Effector memory CD8-positive, alpha-beta T cell (primary cell): ENCODE data around the gene CEP55.
"Not testable (repeated sequence)": the region's sequence is repeated elsewhere in the genome, so short reads cannot be mapped to it uniquely, and the experiment has no call there.

Experiments used
- ATAC-seq: fragments of 150-1000 bp; cut with Tn5 transposase; replicated peaks from 2 replicates; pipeline ENCODE4 v1.10.0; 2021; ENCODE audit warnings: mild to moderate bottlenecking, moderate library complexity
- DNase-seq, 3 experiments: peaks; one replicate each; pipeline ENCODE4 v3.0.0; 2021
- H3K27ac Mint-ChIP-seq, 2 donors: one replicate each; pipeline ENCODE4 v1.8.0; 2022; ENCODE audit warnings: mild to moderate bottlenecking in 2 of 2, mixed read lengths in 2 of 2, moderate library complexity in 2 of 2
- H3K27me3 Mint-ChIP-seq, 2 donors: one replicate each; pipeline ENCODE4 v1.8.0; 2022; ENCODE audit warnings: mixed read lengths in 2 of 2
- H3K36me3 Mint-ChIP-seq: one replicate; pipeline ENCODE4 v1.8.0; 2022; ENCODE audit warnings: mild to moderate bottlenecking, moderate library complexity, mixed read lengths; ENCODE audit not compliant: insufficient read depth
- H3K4me1 Mint-ChIP-seq, 2 donors: one replicate each; pipeline ENCODE4 v1.8.0; 2022; ENCODE audit warnings: low read depth in 2 of 2, mixed read lengths in 2 of 2
- H3K4me3 Mint-ChIP-seq, 2 donors: one replicate each; pipeline ENCODE4 v1.8.0; 2022; ENCODE audit warnings: mild to moderate bottlenecking in 2 of 2, mixed read lengths in 2 of 2, moderate library complexity in 2 of 2
- H3K9me3 Mint-ChIP-seq, 2 donors: one replicate each; pipeline ENCODE4 v1.8.0; 2022; ENCODE audit warnings: mixed read lengths in 2 of 2

The CEP55 gene

DNA sequence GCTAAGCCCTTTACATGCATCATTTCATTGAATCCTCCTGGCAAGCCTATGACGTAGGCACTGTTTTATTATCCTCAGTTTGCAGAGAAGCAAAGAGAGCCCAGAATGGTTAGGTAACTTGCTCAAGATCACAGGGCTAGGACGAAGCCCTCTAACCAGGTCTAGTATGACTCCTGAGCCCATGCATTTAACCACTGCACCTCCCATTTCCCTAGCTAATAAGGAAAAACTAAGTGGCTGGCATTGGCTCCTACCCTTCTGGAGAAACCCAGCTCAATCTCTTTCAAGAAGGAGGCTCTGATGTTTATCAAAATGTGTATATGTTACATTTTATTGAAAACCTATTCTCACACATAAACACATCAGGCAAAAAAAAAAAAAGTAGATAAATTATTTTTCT is 34.0 kb upstream of the CEP55 start:
- DNase-seq (no peak), ATAC-seq (no peak)
- no peak overlapping the region for H3K4me3 Mint-ChIP-seq
- H3K27ac Mint-ChIP-seq = peak overlapping the region in 1 of 2 donors; percentile 68
- peaks cover 5 to 7% of the 10 kb centered on the region in 2 donors for H3K4me1 Mint-ChIP-seq
- H3K27me3 Mint-ChIP-seq = peaks cover 6 to 20% of the 10 kb centered on the region in 2 donors
- H3K9me3 Mint-ChIP-seq = no peaks in the 10 kb centered on the region
- no peaks in the 10 kb centered on the region for H3K36me3 Mint-ChIP-seq

DNA sequence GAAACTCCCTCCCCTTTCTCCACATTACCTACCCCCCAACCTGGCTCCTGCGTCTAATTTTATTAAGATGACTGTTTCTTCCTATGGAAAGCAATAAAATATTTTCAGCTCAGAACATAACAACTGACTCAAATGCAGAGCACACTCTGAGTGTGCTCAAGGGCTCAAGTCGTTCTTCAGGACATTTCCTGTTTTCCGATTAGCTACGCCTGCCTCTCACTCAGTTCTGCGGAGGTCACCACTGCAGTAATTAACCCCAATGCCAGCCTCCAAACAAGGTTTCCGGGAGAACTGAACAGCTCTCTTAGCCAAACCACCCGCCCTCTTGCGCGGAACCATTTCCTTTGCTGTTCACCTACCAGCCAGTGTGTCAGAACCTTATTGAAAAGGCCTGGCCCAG is 33.5 kb upstream of the CEP55 start:
- Mint-ChIP-seq H3K27ac (peak overlapping the region; percentile 33 to 68), H3K4me1 (peaks cover 5 to 7% of the 10 kb centered on the region in 2 donors), H3K9me3 (no peaks in the 10 kb centered on the region), H3K36me3 (no peaks in the 10 kb centered on the region), H3K27me3 (peaks cover 6 to 20% of the 10 kb centered on the region in 2 donors), H3K4me3 (peak overlapping the region; percentile 40 to 62)
- ATAC-seq (peak; percentile 39), DNase-seq (no peak)

DNA sequence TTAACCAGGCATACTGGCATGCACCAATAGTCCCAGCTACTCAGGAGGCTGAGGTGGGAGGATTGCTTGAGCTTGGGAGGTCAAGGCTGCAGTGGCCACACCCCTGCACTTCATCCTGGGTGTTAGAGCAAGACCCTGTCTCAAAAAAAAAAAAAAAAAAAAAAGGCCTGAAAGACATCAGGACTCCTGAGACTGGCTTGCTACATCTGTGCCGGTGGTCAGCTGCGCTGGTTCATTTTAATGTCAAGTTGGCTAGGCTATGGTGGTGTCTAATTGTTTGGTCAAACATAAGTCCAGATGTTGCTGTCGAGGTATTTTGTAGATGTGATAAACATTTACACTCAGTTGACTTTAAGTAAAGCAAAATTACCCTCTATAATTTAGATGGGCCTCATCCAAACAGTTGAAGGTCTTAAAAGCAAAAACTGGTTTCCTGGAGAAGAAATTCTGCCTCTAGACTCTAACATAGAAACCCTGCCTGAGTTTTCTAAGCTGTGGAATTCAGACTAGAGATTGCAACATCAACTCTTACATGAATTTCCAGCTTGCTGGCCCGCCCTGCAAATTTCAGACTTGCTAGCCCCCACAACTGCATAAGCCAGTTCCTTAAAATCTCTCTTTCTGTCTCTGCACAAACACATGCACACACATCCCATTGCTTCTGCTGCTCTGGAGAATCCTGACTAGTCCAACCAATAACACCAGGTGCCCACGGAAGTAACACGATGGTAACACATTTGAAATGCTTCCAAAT is 32.5 kb upstream of the CEP55 start:
- Mint-ChIP-seq H3K27me3 (peaks cover 6 to 13% of the 10 kb centered on the region in 2 donors), H3K4me1 (peaks cover 5 to 7% of the 10 kb centered on the region in 2 donors)

DNA sequence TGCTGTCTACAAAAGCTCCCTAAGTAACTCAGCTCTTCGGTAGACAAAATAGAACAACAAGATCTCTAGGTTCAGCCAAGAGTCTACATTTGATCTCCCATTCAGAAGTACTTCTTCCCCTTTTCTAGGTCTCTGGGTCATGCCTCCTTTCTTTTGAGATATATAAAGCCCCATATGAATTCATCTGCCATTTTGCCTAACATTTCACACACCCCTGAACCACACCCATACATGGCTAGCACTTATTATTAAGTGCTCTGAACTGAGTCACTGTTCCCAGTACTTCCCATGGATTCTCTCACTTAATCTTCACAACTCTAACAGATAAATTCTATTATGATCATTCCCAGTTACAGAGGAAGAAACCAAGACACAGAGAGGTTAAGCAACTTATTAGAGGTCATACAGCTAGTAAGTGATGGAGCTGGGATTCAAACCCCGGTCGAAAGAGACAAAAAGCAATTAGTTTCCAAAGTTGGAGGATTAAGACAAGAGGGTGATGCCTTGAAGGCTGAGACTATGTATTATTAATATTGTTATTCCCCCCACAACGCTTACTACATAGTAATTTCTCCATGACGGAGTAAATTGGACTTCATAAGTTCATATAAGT is 31.5 kb upstream of the CEP55 start:
- DNase-seq = no peak
- Mint-ChIP-seq H3K27me3 (peaks cover 3 to 5% of the 10 kb centered on the region in 2 donors), H3K36me3 (no peaks in the 10 kb centered on the region), H3K4me1 (peaks cover 5 to 6% of the 10 kb centered on the region in 2 donors), H3K4me3 (no peak overlapping the region), H3K27ac (peak overlapping the region in 1 of 2 donors; percentile 20), H3K9me3 (no peaks in the 10 kb centered on the region)
- ATAC-seq = no peak

More for the DNA sequence above, 32.5 kb upstream of the CEP55 start:
- no peaks in the 10 kb centered on the region for H3K36me3 Mint-ChIP-seq
- DNase-seq (no peak), ATAC-seq (no peak)
- H3K9me3 Mint-ChIP-seq = no peaks in the 10 kb centered on the region
- H3K4me3 Mint-ChIP-seq = no peak overlapping the region
- peak overlapping the region in 1 of 2 donors; percentile 61 for H3K27ac Mint-ChIP-seq

DNA sequence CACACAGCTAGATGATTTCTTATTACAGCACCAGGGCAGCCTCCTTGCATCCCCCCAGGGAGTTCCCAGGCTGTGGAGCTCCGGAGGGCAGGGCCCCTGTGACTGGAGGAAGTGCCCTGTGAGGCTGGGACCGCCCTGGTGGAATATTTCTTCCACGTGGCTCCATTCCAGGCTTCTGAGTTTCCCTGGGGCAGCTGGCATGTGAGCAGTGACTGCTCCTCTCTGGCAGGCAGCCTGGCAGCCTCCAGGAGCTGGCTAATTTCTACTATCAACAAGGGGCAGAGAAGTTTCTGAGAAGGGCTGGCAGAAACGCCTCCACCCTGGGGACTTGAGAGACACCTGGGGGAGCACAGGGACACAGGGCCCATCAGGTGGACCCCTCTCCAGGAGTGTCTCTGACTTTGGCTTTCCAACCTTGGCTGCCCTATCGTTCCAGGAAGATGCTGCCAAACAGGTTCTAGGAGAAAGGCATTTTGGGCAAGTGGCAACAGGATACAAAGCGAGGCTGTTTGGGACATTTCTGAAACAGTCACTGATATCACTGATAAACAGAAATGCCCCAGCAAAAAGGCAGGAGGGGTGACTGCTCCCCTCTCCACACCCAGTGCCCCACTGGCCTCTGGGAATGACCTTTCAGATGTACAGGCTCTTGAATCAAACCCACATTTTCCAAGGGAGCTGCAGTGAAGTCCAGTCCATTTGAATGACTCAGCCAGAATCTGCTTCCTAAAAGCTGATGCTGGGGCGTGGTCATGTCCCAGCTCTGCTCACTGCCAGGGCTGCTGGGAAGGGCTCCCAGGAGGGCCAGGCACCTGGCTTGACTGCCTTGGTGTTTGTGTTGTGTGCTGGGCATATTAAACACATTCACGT is 30.4 kb upstream of the CEP55 start:
- H3K27me3 Mint-ChIP-seq = no peaks in the 10 kb centered on the region
- DNase-seq (no peak), ATAC-seq (no peak)
- H3K4me1 Mint-ChIP-seq = peaks cover 5% of the 10 kb centered on the region in 2 donors
- no peaks in the 10 kb centered on the region for H3K9me3 Mint-ChIP-seq
- H3K36me3 Mint-ChIP-seq = no peaks in the 10 kb centered on the region
- H3K4me3 Mint-ChIP-seq = no peak overlapping the region
- H3K27ac Mint-ChIP-seq = no peak overlapping the region

DNA sequence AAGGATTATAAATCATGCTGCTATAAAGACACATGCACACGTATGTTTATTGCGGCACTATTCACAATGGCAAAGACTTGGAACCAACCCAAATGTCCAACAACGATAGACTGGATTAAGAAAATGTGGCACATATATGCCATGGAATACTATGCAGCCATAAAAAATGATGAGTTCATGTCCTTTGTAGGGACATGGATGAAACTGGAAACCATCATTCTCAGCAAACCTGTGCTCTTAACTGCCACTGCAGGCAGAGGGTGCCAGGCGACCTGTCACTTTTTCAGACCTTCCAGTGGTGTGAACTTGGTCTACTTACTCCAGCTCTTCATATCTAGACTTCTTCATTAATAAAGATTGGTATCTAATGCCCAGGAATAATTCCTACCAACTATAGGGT is 28.8 kb upstream of the CEP55 start:
- not testable (repeated sequence) for H3K4me3 Mint-ChIP-seq, H3K4me1 Mint-ChIP-seq, H3K36me3 Mint-ChIP-seq, H3K27me3 Mint-ChIP-seq, ATAC-seq, DNase-seq, H3K9me3 Mint-ChIP-seq, H3K27ac Mint-ChIP-seq

DNA sequence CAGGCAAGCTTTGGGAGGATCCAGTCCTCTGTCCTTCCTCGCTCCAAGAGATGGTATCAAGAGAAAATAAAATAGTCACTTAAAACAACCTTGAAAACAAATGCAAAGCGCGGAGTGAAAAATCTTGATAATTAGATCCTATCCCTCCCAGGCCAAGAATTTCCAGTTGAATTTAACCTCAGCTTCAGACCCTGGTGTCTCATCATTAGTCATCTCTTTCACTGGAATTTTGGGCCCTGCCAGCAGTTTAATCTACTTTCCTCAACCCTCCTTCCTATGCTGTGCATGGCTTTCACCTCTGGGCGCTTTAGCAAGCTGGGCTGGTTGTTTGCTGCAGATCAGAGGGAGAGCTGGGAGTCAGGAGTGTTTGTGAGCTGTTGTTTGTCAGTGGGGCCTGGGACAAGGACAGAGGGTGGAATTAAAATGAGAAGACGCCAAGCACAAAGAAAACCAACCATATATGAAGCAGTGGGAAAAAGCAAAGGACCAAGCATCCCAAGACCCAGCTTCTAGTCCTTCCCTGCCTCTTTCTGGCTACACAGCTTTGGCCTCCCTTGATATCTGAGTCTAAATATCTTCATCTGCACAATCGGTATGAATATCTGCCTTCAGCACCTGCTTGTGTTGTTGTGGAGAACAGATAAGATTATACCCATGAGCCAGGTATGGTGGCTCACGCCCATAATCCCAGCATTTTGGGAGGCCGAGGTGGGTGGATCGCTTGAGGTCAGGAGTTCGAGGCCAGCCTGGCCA is 27.8 kb upstream of the CEP55 start:
- Mint-ChIP-seq H3K36me3 (no peaks in the 10 kb centered on the region), H3K9me3 (no peaks in the 10 kb centered on the region), H3K4me3 (no peak overlapping the region), H3K27ac (no peak overlapping the region), H3K4me1 (no peaks in the 10 kb centered on the region), H3K27me3 (no peaks in the 10 kb centered on the region)
- DNase-seq (no peak), ATAC-seq (no peak)

DNA sequence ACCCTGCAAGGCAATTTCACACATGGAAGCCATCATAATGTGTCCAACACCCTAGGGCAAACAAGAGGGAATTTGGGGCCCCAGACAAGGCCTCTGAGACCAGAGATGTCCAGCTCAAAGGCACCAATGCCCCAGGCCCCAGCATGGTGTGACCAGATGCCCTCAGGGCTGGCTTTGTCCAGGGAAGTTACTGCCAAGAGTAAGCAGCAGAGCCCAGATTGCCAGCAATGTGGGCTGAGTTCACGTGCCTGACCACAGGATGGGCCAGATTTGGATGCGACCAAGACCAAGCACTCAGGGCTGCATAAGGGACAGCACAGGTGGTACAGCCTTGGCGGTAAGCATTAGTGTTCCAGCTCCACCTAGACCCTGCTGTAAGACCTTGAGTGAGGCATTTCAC is 27.0 kb upstream of the CEP55 start:
- Mint-ChIP-seq H3K27ac (no peak overlapping the region), H3K4me3 (no peak overlapping the region), H3K9me3 (no peaks in the 10 kb centered on the region), H3K4me1 (no peaks in the 10 kb centered on the region), H3K27me3 (no peaks in the 10 kb centered on the region), H3K36me3 (no peaks in the 10 kb centered on the region)
- no peak for DNase-seq
- no peak for ATAC-seq

DNA sequence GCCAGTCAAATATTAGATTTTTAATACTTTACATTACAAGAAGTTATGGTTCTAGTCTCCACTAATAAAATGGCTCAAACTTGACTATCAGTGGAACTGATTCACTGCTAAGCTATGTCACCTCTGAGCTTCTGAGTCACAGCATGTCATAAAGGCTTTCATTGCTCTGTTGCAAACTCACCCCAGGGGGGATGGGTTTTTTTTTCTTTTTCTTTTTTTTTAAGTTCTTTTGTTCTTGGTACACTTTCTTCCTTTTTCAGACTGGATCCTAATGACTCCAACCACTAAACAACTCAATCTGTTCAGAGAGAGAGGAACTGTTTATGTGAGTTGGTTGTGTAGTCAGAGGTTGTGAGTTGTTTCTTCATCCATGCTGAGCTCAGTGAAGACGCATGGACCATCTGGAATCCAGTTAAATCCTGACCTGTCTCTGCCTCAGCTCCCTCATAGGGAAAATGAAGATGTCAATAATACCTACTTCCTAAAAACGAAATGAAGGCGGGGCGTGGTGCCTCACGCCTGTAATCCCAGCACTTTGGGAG is 25.2 kb upstream of the CEP55 start:
- no peaks in the 10 kb centered on the region for H3K4me1 Mint-ChIP-seq
- no peak for ATAC-seq

DNA sequence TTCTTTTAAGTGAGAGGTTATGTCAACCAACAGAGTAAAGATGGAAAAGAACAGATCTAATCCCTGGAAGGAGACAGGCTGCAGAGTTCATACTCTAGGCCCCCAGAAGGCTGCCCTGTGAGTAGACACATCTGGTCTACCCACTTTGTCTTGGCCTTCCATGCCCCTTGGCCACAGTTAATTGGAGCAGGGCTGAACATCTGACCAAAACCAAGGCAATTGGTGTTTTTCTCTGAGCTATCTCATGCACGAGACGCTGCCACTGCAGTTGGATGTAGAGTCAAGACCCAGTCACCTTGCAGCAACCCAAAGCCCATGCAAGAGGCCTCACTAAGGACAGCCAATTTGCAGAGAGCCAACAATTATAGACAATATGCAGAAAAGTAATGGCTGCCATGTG is 23.3 kb upstream of the CEP55 start:
- H3K4me1 Mint-ChIP-seq = no peaks in the 10 kb centered on the region

More for the DNA sequence above, 25.2 kb upstream of the CEP55 start:
- H3K9me3 Mint-ChIP-seq = no peaks in the 10 kb centered on the region
- H3K27ac Mint-ChIP-seq = no peak overlapping the region
- H3K27me3 Mint-ChIP-seq = no peaks in the 10 kb centered on the region
- H3K36me3 Mint-ChIP-seq = no peaks in the 10 kb centered on the region
- DNase-seq = no peak
- H3K4me3 Mint-ChIP-seq = no peak overlapping the region

DNA sequence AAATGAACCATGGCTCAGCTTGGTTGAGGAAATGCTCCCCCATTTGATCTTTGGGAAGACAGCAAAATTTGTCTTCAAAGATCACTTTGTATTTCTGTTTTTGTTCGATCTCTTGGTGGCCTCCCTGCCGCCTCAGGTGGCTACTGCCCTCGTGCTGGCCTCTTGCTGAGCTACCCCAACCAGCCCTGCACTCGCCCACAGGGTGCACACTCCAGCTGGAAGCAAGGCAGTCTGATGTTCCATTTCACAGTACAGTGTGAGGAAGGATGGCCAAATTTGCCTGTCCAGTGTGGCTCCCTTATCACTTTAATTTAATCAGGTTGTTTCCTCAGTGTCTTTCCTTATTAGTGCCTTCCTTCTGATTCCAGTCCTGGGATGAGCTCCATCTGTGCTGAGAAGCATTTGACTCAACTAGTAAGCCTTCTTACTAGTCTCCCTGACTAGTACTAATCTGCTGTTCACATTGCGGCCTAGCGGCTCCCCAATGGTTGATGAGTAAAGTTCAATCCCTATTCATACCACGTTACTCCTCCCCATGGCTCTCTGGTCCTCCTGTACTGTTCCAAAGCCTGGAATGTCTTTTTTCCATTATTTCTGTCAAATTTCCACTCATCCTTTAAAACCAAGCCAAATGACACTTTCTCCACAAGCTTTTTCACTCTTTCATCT is 22.5 kb upstream of the CEP55 start:
- ATAC-seq (no peak), DNase-seq (no peak)
- no peaks in the 10 kb centered on the region for H3K36me3 Mint-ChIP-seq
- H3K27me3 Mint-ChIP-seq = no peaks in the 10 kb centered on the region
- H3K27ac Mint-ChIP-seq = no peak overlapping the region
- H3K9me3 Mint-ChIP-seq = no peaks in the 10 kb centered on the region
- no peak overlapping the region for H3K4me3 Mint-ChIP-seq
- no peaks in the 10 kb centered on the region for H3K4me1 Mint-ChIP-seq

More for the DNA sequence above, 23.3 kb upstream of the CEP55 start:
- Mint-ChIP-seq H3K27me3 (no peaks in the 10 kb centered on the region), H3K9me3 (no peaks in the 10 kb centered on the region), H3K36me3 (no peaks in the 10 kb centered on the region), H3K27ac (no peak overlapping the region), H3K4me3 (no peak overlapping the region)
- ATAC-seq = no peak
- DNase-seq = no peak

DNA sequence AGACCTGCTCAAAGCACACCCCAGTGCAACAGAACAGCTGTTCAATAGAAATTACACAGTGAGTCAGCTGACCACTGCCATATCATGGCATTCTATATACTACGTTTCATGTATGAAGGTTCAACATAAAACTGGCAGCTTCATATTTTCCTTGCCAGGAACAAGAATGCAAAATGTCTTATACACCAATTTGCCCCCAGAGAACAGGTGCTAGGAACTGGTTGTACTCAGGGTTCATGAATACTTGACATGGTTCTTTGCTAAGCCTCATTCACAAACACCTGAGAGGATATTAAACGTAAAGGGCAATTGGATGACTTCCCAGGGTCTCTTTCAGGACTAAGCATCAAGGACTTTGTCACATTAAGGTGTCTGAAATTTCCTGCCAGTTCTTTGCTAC is 21.2 kb upstream of the CEP55 start:
- Mint-ChIP-seq H3K9me3 (no peaks in the 10 kb centered on the region), H3K4me1 (no peaks in the 10 kb centered on the region), H3K27me3 (no peaks in the 10 kb centered on the region), H3K4me3 (no peak overlapping the region), H3K27ac (no peak overlapping the region), H3K36me3 (no peaks in the 10 kb centered on the region)
- DNase-seq = no peak
- ATAC-seq = no peak
